Type B pancreatic cell (in vitro differentiated cells): Measurements from ENCODE around the gene DIP2B. TPM values are rescaled to one million over a fixed set of nuclear protein-coding genes. Genes with fewer than 3 reads are reported as not detected.

Source experiments
- DNase-seq: peaks from one replicate; pipeline ENCODE4 v3.0.0; 2021; ENCODE audit warnings: mixed read lengths; ENCODE audit not compliant: unreplicated experiment; ENCODE audit errors: extremely low spot score
- H3K27ac Mint-ChIP-seq: 2 replicates; pipeline ENCODE4 v1.8.0; 2021; ENCODE audit warnings: mild to moderate bottlenecking, mixed read lengths
- H3K27me3 Mint-ChIP-seq: 2 replicates; pipeline ENCODE4 v1.8.0; 2021; ENCODE audit warnings: mixed read lengths
- H3K36me3 Mint-ChIP-seq: 2 replicates; pipeline ENCODE4 v1.8.0; 2021; ENCODE audit warnings: mixed read lengths
- H3K4me1 Mint-ChIP-seq: one replicate; pipeline ENCODE4 v1.8.0; 2021; ENCODE audit warnings: mixed read lengths; ENCODE audit not compliant: unreplicated experiment
- H3K4me3 Mint-ChIP-seq: 2 replicates; pipeline ENCODE4 v1.8.0; 2021; ENCODE audit warnings: mild to moderate bottlenecking, mixed read lengths
- H3K9me3 Mint-ChIP-seq: 2 replicates; pipeline ENCODE4 v1.8.0; 2021; ENCODE audit warnings: mixed read lengths
- CTCF ChIP-seq: fragments of 200-600 bp; sonication (generic); conservative IDR thresholded peaks from 2 replicates; pipeline ENCODE4 v1.5.0; 2021; ENCODE audit warnings: antibody characterized with exemption, mild to moderate bottlenecking
- total RNA-seq: library from RNA; stranded (reverse); gene quantifications from 2 replicates; pipeline ENCODE4 v1.2.1, GENCODE V29; 2021; ENCODE audit warnings: low replicate concordance

DIP2B gene
- total RNA-seq, 1 donor from 2014 or later = 27.2 TPM

DNA sequence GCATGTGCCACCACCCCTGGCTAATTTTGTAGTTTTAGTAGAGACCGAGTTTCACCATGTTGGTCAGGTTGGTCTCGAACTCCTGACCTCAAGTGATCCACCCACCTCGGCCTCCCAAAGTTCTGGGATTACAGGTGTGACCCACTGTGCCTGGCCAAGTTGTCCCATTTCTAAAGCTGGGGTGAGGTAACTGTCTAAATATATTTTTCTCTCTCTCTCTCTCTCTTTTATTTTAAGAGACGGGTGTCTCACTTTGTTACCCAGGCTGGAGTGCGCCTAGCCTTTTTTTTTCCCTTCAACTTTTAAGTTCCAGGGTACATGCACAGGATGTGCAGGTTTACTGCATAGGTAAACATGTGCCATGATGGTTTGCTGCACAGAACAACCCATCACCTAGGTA is 267.7 kb downstream of the DIP2B start:
- no peaks in the 10 kb centered on the region for H3K4me1 Mint-ChIP-seq
- H3K9me3 Mint-ChIP-seq = no peaks in the 10 kb centered on the region
- no peak for TF ChIP-seq CTCF
- H3K27ac Mint-ChIP-seq = no peak overlapping the region
- no peak for DNase-seq
- H3K4me3 Mint-ChIP-seq = no peak overlapping the region
- H3K36me3 Mint-ChIP-seq = peaks cover 31% of the 10 kb centered on the region
- H3K27me3 Mint-ChIP-seq = no peaks in the 10 kb centered on the region

- Mint-ChIP-seq H3K9me3 (no peaks in the 10 kb centered on the region), H3K27me3 (no peaks in the 10 kb centered on the region), H3K36me3 (peaks cover 31% of the 10 kb centered on the region), H3K4me1 (no peaks in the 10 kb centered on the region), H3K4me3 (no peak overlapping the region), H3K27ac (no peak overlapping the region)
- TF ChIP-seq CTCF = no peak
- no peak for DNase-seq
These were observed 268.1 kb downstream of the DIP2B start for GRCh38 chr12:50772877-50773276.

DNA sequence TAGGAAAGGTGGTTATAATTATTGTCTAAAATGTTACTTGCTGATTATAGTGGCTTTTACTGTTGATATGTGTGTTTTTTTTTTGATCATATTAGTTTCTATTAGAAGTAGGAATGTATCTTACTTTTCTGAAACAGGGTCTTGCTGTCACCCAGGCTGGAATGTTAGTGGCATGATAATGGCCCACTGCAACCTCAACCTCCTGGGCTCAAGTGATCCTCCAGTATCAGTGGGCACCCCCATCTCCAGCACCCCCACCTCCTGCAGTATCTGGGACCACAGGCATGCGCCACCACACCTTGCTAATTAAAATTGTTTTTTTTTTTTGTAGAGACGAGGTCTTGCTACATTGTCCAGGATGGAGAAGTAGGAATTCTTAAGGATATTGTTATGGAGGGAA is 270.5 kb downstream of the DIP2B start:
- no peak overlapping the region for H3K4me3 Mint-ChIP-seq
- no peaks in the 10 kb centered on the region for H3K9me3 Mint-ChIP-seq
- no peaks in the 10 kb centered on the region for H3K27me3 Mint-ChIP-seq
- no peak for TF ChIP-seq CTCF
- H3K36me3 Mint-ChIP-seq = peaks cover 30% of the 10 kb centered on the region
- H3K4me1 Mint-ChIP-seq = no peaks in the 10 kb centered on the region
- H3K27ac Mint-ChIP-seq = no peak overlapping the region
- DNase-seq = no peak

DNA sequence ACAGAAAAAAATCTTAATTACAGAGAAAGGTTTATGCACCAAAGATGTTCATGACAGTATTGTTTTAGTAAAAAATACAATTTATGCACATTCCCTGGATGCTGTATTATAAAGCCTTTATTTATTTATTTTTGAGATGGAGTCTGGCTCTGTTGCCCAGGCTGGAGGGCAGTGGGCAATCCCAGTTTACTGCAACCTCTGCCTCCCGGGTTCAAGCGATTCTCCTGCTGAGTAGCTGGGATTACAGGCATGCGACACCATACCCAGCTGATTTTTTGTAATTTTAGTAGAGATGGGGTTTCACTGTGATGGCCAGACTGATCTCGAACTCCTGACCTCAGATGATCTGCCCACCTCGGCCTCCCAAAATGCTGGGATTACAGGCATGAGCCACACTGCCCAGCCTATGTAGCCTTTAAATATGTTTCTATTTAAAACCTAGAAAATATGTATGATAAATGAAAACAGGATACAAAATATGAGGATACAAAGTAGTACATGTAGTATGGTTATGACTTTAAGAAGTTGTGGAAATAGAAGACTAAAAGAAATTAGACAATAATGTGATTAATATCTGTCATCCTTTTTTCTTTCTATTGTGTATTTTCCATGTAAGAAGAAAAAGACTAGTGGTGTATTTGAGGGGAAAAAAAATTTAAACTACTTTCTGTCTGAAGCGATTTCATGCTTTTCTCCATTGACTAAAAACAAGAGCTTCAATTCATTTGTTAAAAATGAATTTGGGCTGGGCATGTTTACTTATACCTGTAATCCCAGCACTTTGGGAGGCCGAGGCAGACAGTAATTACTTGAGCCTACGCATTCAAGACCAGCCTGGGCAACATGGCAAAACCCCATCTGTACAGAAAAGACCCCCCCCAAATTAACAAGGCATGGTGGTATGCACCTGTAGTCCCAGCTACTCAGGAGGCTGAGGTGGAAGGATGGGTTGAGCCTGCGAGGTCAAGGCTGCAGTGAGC is 272.3 kb downstream of the DIP2B start:
- no peak overlapping the region for H3K4me3 Mint-ChIP-seq
- H3K36me3 Mint-ChIP-seq = peaks cover 25% of the 10 kb centered on the region
- no peak for TF ChIP-seq CTCF
- no peaks in the 10 kb centered on the region for H3K4me1 Mint-ChIP-seq
- no peaks in the 10 kb centered on the region for H3K9me3 Mint-ChIP-seq
- H3K27ac Mint-ChIP-seq = no peak overlapping the region
- no peaks in the 10 kb centered on the region for H3K27me3 Mint-ChIP-seq
- no peak for DNase-seq

DNA sequence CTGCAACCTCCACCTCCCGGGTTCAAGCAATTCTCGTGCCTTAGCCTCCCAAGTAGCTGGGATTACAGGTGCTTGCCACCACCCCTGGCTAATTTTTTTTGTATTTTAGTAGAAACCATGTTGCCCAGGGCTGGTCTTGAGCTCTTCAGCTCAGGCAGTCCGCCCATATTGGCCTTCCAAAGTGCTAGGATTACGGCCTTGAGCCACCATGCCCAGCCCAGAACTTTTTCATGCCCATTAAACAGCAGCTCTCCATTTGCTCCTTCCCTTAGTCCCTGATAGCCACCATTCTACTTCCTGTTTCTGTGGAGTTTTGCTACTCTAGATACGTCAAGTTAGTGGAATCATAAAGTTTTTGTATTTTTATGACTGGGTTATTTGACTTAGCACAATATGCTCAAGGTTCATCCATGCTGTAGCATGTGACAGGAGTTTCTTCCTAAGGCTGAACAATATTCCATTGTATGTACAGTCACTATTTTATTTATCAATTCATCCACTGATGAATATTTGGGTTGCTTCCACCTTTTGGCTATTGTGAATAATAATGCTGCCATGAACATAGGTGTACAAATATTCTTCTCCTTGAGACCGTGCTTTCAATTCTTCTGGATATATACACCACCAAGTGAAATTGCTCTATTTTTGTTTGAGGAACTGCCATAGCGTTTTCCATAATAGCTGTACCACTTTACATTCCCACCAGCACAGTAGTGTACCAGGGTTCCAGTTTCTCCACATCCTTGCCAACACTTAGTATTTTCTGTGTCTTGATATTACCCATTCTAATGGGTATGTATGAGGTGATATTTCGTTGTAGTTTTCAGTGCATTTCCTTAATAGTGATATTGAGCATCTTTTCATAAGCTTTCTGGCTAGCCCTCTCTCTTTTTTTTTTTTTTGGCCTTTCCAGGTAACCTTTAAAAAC is 274.1 kb downstream of the DIP2B start:
- peaks cover 14% of the 10 kb centered on the region for H3K36me3 Mint-ChIP-seq
- no peaks in the 10 kb centered on the region for H3K9me3 Mint-ChIP-seq
- H3K4me1 Mint-ChIP-seq = no peaks in the 10 kb centered on the region

More for the DNA sequence above, 274.1 kb downstream of the DIP2B start:
- Mint-ChIP-seq H3K4me3 (no peak overlapping the region), H3K27ac (peak overlapping the region; percentile 10), H3K27me3 (no peaks in the 10 kb centered on the region)
- no peak for DNase-seq
- no peak for TF ChIP-seq CTCF
